Measurements from ENCODE around the gene EHBP1L1. TPM values are rescaled to one million over a fixed set of nuclear protein-coding genes. Genes with fewer than 3 reads are reported as not detected.
A peak's percentile ranks its signal among the peaks of the same experiment; 100 is the strongest.

The EHBP1L1 gene
- polyA plus RNA-seq, 1 donor from 2014 or later = 18.3 TPM

- no peaks in the 10 kb centered on the region for H3K36me3 ChIP-seq (ENCODE audit: insufficient read depth, low read length)
- H3K27ac ChIP-seq (ENCODE audit: low read length) = no peak overlapping the region
- H3F3A ChIP-seq (ENCODE audit: insufficient read depth, low read length, poor library complexity, severe bottlenecking) = no peaks in the 10 kb centered on the region
- H3K27me3 ChIP-seq (ENCODE audit: insufficient read depth, low read depth, low read length) = peaks cover 7% of the 10 kb centered on the region
- no peaks in the 10 kb centered on the region for H4K20me1 ChIP-seq (ENCODE audit: insufficient read depth)
- no peak overlapping the region for H3K9ac ChIP-seq (ENCODE audit: low read length)
- H3K9me2 ChIP-seq (ENCODE audit: insufficient read depth, low read length) = no peaks in the 10 kb centered on the region
- no peaks in the 10 kb centered on the region for H3K79me2 ChIP-seq (replicated peaks; ENCODE audit: insufficient read depth, low read length)
- TF ChIP-seq MXI1 (conservative IDR thresholded peaks at IDR 0.05; ENCODE audit: poor library complexity, severe bottlenecking) (no peak), CTCF (IDR thresholded peaks at IDR 0.05; ENCODE audit: poor library complexity, severe bottlenecking) (peak; percentile 29)
- no peak overlapping the region for H2AFZ ChIP-seq (ENCODE audit: low read depth, low read length)
- no peaks in the 10 kb centered on the region for H3K9me3 ChIP-seq (ENCODE audit: low read length)
- H3K4me2 ChIP-seq (ENCODE audit: low read length) = no peak overlapping the region
- H3K4me3 ChIP-seq (ENCODE audit: low read length) = no peak overlapping the region
Observed at GRCh38 chr11:65551572-65552387, 24.1 kb upstream of the EHBP1L1 start.

GRCh38 chr11:65552388-65552951, 23.4 kb upstream of the EHBP1L1 start:
- Histone ChIP-seq H3K9me2 (ENCODE audit: insufficient read depth, low read length) (no peaks in the 10 kb centered on the region), H2AFZ (ENCODE audit: low read depth, low read length) (no peak overlapping the region), H3K9me3 (ENCODE audit: low read length) (no peaks in the 10 kb centered on the region), H3K4me2 (ENCODE audit: low read length) (no peak overlapping the region), H3F3A (ENCODE audit: insufficient read depth, low read length, poor library complexity, severe bottlenecking) (no peaks in the 10 kb centered on the region), H3K9ac (ENCODE audit: low read length) (no peak overlapping the region), H3K27ac (ENCODE audit: low read length) (no peak overlapping the region), H3K79me2 (replicated peaks; ENCODE audit: insufficient read depth, low read length) (no peaks in the 10 kb centered on the region), H3K4me3 (ENCODE audit: low read length) (no peak overlapping the region), H4K20me1 (ENCODE audit: insufficient read depth) (no peaks in the 10 kb centered on the region), H3K36me3 (ENCODE audit: insufficient read depth, low read length) (no peaks in the 10 kb centered on the region), H3K27me3 (ENCODE audit: insufficient read depth, low read depth, low read length) (peaks cover 7% of the 10 kb centered on the region)
- TF ChIP-seq EZH2 (IDR thresholded peaks at IDR 0.05; ENCODE audit: borderline replicate concordance, insufficient read depth, low read length, poor library complexity, severe bottlenecking) (no peak), REST (IDR thresholded peaks at IDR 0.05; ENCODE audit: borderline replicate concordance) (no peak)

- H3K9me2 ChIP-seq (ENCODE audit: insufficient read depth, low read length) = no peaks in the 10 kb centered on the region
- H4K20me1 ChIP-seq (ENCODE audit: insufficient read depth) = no peaks in the 10 kb centered on the region
- no peaks in the 10 kb centered on the region for H3K79me2 ChIP-seq (replicated peaks; ENCODE audit: insufficient read depth, low read length)
- H3F3A ChIP-seq (ENCODE audit: insufficient read depth, low read length, poor library complexity, severe bottlenecking) = no peaks in the 10 kb centered on the region
- H3K36me3 ChIP-seq (ENCODE audit: insufficient read depth, low read length) = no peaks in the 10 kb centered on the region
- no peak overlapping the region for H3K9ac ChIP-seq (ENCODE audit: low read length)
- H3K4me2 ChIP-seq (ENCODE audit: low read length) = no peak overlapping the region
- no peak overlapping the region for H3K27ac ChIP-seq (ENCODE audit: low read length)
- no peak overlapping the region for H3K4me3 ChIP-seq (ENCODE audit: low read length)
- no peaks in the 10 kb centered on the region for H3K9me3 ChIP-seq (ENCODE audit: low read length)
- H2AFZ ChIP-seq (ENCODE audit: low read depth, low read length) = no peak overlapping the region
- no peaks in the 10 kb centered on the region for H3K27me3 ChIP-seq (ENCODE audit: insufficient read depth, low read depth, low read length)
- TF ChIP-seq EZH2 (IDR thresholded peaks at IDR 0.05; ENCODE audit: borderline replicate concordance, insufficient read depth, low read length, poor library complexity, severe bottlenecking) (no peak), REST (IDR thresholded peaks at IDR 0.05; ENCODE audit: borderline replicate concordance) (no peak), MXI1 (conservative IDR thresholded peaks at IDR 0.05; ENCODE audit: poor library complexity, severe bottlenecking) (no peak), EP300 (conservative IDR thresholded peaks at IDR 0.05; ENCODE audit: poor library complexity, severe bottlenecking) (no peak), TAF1 (IDR thresholded peaks at IDR 0.05; ENCODE audit: low read depth) (no peak), POLR2AphosphoS5 (IDR thresholded peaks at IDR 0.05) (no peak), SMC3 (conservative IDR thresholded peaks at IDR 0.05; ENCODE audit: poor library complexity) (no peak)
Observed at GRCh38 chr11:65553301-65554001, 22.4 kb upstream of the EHBP1L1 start.

All from neural cell (in vitro differentiated cells).